ENCODE measurements around the gene PHLDA2. TPM values are rescaled to one million over a fixed set of nuclear protein-coding genes. Genes with fewer than 3 reads are reported as not detected.
A peak's percentile ranks its signal among the peaks of the same experiment; 100 is the strongest.

PHLDA2 gene
- total and polyA plus RNA-seq, 9 of the 15 experiments (the other 6 are each of a cell fraction or from before 2014, with no cell fraction given) = 0.43 to 42.4 (median 4.7) TPM

DNA sequence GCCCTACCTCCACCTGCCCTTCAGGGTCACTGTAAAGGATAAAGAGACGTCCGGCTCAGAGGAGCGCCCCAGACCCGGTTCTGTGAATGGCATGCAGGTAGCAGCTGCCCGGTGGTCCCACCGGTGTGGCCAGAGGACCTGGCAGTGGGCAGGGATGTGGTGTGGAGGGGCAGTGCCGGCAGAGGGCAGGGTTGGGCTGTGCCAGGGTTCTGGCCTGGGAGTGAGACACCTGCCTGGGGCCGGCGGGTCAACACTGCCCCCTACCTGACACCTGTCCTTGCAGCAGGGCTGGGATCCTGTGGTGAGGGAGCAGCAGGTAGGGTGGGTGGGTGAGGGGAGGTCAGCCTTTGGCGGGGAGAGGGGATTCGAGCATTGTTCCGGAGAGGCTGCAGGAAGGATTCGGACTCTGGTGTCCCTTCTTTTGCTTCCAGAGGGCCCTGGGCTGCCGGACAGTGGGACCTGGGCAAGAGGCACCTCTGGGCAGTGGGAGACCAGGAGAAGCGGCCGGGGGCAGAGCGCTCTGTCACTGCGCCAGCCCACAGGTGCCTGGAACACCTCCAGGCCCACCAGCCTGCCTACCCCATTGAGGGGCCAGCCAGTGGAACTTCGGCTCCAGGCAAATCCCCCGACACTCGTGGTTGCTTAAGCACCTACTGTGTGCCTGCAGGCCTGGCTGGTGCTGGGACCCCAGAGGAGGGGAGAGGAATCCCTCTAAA lies 1.6 kb upstream of the PHLDA2 start (continued):
- TF ChIP-seq, protein P1, sequence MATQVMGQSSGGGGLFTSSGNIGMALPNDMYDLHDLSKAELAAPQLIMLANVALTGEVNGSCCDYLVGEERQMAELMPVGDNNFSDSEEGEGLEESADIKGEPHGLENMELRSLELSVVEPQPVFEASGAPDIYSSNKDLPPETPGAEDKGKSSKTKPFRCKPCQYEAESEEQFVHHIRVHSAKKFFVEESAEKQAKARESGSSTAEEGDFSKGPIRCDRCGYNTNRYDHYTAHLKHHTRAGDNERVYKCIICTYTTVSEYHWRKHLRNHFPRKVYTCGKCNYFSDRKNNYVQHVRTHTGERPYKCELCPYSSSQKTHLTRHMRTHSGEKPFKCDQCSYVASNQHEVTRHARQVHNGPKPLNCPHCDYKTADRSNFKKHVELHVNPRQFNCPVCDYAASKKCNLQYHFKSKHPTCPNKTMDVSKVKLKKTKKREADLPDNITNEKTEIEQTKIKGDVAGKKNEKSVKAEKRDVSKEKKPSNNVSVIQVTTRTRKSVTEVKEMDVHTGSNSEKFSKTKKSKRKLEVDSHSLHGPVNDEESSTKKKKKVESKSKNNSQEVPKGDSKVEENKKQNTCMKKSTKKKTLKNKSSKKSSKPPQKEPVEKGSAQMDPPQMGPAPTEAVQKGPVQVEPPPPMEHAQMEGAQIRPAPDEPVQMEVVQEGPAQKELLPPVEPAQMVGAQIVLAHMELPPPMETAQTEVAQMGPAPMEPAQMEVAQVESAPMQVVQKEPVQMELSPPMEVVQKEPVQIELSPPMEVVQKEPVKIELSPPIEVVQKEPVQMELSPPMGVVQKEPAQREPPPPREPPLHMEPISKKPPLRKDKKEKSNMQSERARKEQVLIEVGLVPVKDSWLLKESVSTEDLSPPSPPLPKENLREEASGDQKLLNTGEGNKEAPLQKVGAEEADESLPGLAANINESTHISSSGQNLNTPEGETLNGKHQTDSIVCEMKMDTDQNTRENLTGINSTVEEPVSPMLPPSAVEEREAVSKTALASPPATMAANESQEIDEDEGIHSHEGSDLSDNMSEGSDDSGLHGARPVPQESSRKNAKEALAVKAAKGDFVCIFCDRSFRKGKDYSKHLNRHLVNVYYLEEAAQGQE (IDR thresholded peaks at IDR 0.05; ENCODE audit: borderline replicate concordance) = peak; percentile 64
- TF ChIP-seq, protein P1 (CRISPR knock-in tag; IDR thresholded peaks at IDR 0.05; ENCODE audit: low read depth) = no peak
- TF ChIP-seq TCF3 (CRISPR knock-in tag; IDR thresholded peaks at IDR 0.05) = 0 out of 2 replicates have a peak, but pooled peaks have one; percentile 19
- TF ChIP-seq HDGF (IDR thresholded peaks at IDR 0.05) = no peak
- peak in 1 of 2 experiments; percentile 58; a peak in 1 of 4 replicates for TF ChIP-seq MAZ (CRISPR knock-in tag; conservative IDR thresholded peaks at IDR 0.05 in 1 of 2, IDR thresholded peaks at IDR 0.05 in 1 of 2)
- TF ChIP-seq, protein P2, sequence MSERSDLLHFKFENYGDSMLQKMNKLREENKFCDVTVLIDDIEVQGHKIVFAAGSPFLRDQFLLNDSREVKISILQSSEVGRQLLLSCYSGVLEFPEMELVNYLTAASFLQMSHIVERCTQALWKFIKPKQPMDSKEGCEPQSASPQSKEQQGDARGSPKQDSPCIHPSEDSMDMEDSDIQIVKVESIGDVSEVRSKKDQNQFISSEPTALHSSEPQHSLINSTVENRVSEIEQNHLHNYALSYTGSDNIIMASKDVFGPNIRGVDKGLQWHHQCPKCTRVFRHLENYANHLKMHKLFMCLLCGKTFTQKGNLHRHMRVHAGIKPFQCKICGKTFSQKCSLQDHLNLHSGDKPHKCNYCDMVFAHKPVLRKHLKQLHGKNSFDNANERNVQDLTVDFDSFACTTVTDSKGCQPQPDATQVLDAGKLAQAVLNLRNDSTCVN (CRISPR knock-in tag; IDR thresholded peaks at IDR 0.05) = no peak
- TF ChIP-seq CREB1 (IDR thresholded peaks at IDR 0.05) = no peak
- no peak for TF ChIP-seq CREB1 (CRISPR knock-in tag; IDR thresholded peaks at IDR 0.05)
- TF ChIP-seq ZNF695 (CRISPR knock-in tag; IDR thresholded peaks at IDR 0.05) = no peak
- TF ChIP-seq ZNF121 (CRISPR knock-in tag; conservative IDR thresholded peaks at IDR 0.05) = no peak
- peak; percentile 42; the same call in 1 of the 2 replicates for TF ChIP-seq MTA3 (IDR thresholded peaks at IDR 0.05; ENCODE audit: borderline replicate concordance)
- TF ChIP-seq HNRNPL (IDR thresholded peaks at IDR 0.05; ENCODE audit: low read depth, low read length) = peak; percentile 69; the same call in 1 of the 2 replicates
- TF ChIP-seq NCOA4 (IDR thresholded peaks at IDR 0.05; ENCODE audit: partially characterized antibody) = no peak
- TF ChIP-seq, protein P3, sequence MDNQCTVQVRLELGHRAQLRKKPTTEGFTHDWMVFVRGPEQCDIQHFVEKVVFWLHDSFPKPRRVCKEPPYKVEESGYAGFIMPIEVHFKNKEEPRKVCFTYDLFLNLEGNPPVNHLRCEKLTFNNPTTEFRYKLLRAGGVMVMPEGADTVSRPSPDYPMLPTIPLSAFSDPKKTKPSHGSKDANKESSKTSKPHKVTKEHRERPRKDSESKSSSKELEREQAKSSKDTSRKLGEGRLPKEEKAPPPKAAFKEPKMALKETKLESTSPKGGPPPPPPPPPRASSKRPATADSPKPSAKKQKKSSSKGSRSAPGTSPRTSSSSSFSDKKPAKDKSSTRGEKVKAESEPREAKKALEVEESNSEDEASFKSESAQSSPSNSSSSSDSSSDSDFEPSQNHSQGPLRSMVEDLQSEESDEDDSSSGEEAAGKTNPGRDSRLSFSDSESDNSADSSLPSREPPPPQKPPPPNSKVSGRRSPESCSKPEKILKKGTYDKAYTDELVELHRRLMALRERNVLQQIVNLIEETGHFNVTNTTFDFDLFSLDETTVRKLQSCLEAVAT (IDR thresholded peaks at IDR 0.05) = peak in 1 of 2 experiments; percentile 69; a peak in 1 of 4 replicates
- TF ChIP-seq, protein P4, sequence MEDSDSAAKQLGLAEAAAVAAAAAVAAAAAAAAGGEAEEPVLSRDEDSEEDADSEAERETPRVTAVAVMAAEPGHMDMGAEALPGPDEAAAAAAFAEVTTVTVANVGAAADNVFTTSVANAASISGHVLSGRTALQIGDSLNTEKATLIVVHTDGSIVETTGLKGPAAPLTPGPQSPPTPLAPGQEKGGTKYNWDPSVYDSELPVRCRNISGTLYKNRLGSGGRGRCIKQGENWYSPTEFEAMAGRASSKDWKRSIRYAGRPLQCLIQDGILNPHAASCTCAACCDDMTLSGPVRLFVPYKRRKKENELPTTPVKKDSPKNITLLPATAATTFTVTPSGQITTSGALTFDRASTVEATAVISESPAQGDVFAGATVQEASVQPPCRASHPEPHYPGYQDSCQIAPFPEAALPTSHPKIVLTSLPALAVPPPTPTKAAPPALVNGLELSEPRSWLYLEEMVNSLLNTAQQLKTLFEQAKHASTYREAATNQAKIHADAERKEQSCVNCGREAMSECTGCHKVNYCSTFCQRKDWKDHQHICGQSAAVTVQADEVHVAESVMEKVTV (CRISPR knock-in tag; IDR thresholded peaks at IDR 0.05) = peak; percentile 36; the same call in 1 of the 2 replicates
- no peak for TF ChIP-seq ETV1 (tag; conservative IDR thresholded peaks at IDR 0.05; ENCODE audit: low read depth)

Measured in K562 (cell line).